Upper lobe of left lung (tissue), 6 donors: ENCODE measurements around the gene XRCC4. TPM values are rescaled to one million over a fixed set of nuclear protein-coding genes. Genes with fewer than 3 reads are reported as not detected.
A peak's percentile ranks its signal among the peaks of the same experiment; 100 is the strongest.

Source experiments
- ATAC-seq, 2 donors: fragments of 200-7000 bp; cut with Tn5 transposase; one replicate each; pipeline ENCODE4 v1.9.1; 2022; ENCODE audit warnings: mild to moderate bottlenecking in 2 of 2, moderate library complexity in 2 of 2; ENCODE audit not compliant: low FRiP score in 2 of 2
- DNase-seq, 2 donors: peaks; one replicate each; pipeline ENCODE4 v3.0.0-alpha.2; 2019 to 2020
- H3K27ac ChIP-seq, 4 donors: fragments of 200-600 bp; sonication (generic); one replicate each; pipeline ENCODE4 v1.5.1; 2016 to 2019
- H3K27me3 ChIP-seq, 4 donors: fragments of 200-600 bp; sonication (generic); one replicate each; pipeline ENCODE4 v1.5.1; 2017 to 2019
- H3K36me3 ChIP-seq, 4 donors: fragments of 200-600 bp; sonication (generic); one replicate each; pipeline ENCODE4 v1.5.1; 2016 to 2019
- H3K4me1 ChIP-seq, 4 donors: fragments of 200-600 bp; sonication (generic); one replicate each; pipeline ENCODE4 v1.5.1; 2018 to 2019
- H3K4me3 ChIP-seq, 4 donors: fragments of 200-600 bp; sonication (generic); one replicate each; pipeline ENCODE4 v1.5.1; 2017 to 2019; ENCODE audit warnings: mild to moderate bottlenecking in 2 of 4, moderate library complexity in 1 of 4
- H3K9me3 ChIP-seq, 4 donors: fragments of 200-600 bp; sonication (generic); one replicate each; pipeline ENCODE4 v1.5.1; 2018 to 2019
- EP300 ChIP-seq, 4 donors: sonication (generic); formaldehyde crosslinking; IDR thresholded peaks; one replicate each; pipeline ENCODE4 v1.5.1; 2017; ENCODE audit warnings: antibody characterized with exemption in 4 of 4, control low read depth in 2 of 4
- POLR2A ChIP-seq, 4 donors: fragments of 450-650 bp; IDR thresholded peaks; one replicate each; pipeline ENCODE4 v1.5.1; 2016 to 2017; ENCODE audit warnings: antibody characterized with exemption in 4 of 4, mild to moderate bottlenecking in 2 of 4
- POLR2AphosphoS5 ChIP-seq, 2 donors: sonication (generic); formaldehyde crosslinking; IDR thresholded peaks; one replicate each; pipeline ENCODE4 v1.5.1; 2017; ENCODE audit warnings: antibody characterized with exemption in 2 of 2
- WGBS, 2 donors: methylation state at CpG; one replicate each; pipeline ENCODE4 v1.1.5; 2017 to 2018; 5-methylcytosine and 5-hydroxymethylcytosine counted together
- total RNA-seq, 6 donors: library from RNA; depleted of rRNA in 4 of 6; stranded (reverse); fragments of >200 nt in 4 of 6; gene quantifications; one replicate each; pipeline versions ENCODE4 v1.1.0 to v1.2.1, GENCODE V29; 2016 to 2021
- TF ChIP-seq, protein P1 (sequence below), 6 experiments: fragments of 450-650 bp in 4 of 6; fragments of 200-600 bp in 2 of 6; sonication (generic) in 2 of 6; IDR thresholded peaks; one replicate each; pipeline ENCODE4 v1.5.1; 2016 to 2019; ENCODE audit warnings: antibody characterized with exemption in 6 of 6
- donor health status: DM: no; HTN: no; CAD: no; lungs with moderate emphysema.
- donor health status: DM: no; HTN: yes; CAD: no; lungs with severe emphysema.

The XRCC4 gene
- total RNA-seq, 6 donors from 2014 or later, result 4.4 to 11.8 (median 7.7) TPM

DNA sequence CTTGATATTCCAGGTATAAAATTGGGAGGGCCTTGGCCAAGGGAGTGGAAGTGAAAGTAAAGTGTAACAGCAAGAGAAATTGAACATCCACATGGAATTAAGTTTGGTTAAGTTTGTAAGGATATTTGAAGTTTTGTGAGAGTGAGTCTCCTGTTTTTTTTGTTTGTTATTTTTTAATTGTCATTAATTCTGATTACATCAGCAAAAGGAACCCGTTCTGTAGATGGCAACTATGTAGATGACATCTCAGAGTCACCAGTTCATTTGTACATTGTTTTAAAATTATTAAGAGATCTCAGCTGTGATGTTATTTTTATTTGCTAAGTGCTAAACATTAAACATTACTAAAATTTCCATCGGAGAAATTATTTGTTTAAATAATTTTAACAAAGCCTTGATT lies 65.2 kb downstream of the XRCC4 start:
- ATAC-seq (no peak), DNase-seq (no peak)
- H3K9me3 ChIP-seq, result no peaks in the 10 kb centered on the region
- 71 to 73% methylated on average over 2 of the region's 2 CpGs for WGBS, 2 donors
- no peak overlapping the region for H3K4me3 ChIP-seq
- H3K4me1 ChIP-seq, result no peaks in the 10 kb centered on the region
- TF ChIP-seq POLR2A (IDR thresholded peaks at IDR 0.05), result no peak
- no peak for TF ChIP-seq POLR2AphosphoS5 (IDR thresholded peaks at IDR 0.05)
- TF ChIP-seq EP300 (IDR thresholded peaks at IDR 0.05), result no peak
- TF ChIP-seq, protein P1, sequence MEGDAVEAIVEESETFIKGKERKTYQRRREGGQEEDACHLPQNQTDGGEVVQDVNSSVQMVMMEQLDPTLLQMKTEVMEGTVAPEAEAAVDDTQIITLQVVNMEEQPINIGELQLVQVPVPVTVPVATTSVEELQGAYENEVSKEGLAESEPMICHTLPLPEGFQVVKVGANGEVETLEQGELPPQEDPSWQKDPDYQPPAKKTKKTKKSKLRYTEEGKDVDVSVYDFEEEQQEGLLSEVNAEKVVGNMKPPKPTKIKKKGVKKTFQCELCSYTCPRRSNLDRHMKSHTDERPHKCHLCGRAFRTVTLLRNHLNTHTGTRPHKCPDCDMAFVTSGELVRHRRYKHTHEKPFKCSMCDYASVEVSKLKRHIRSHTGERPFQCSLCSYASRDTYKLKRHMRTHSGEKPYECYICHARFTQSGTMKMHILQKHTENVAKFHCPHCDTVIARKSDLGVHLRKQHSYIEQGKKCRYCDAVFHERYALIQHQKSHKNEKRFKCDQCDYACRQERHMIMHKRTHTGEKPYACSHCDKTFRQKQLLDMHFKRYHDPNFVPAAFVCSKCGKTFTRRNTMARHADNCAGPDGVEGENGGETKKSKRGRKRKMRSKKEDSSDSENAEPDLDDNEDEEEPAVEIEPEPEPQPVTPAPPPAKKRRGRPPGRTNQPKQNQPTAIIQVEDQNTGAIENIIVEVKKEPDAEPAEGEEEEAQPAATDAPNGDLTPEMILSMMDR (IDR thresholded peaks at IDR 0.05), result no peak
- H3K27ac ChIP-seq, result no peak overlapping the region
- no peaks in the 10 kb centered on the region for H3K27me3 ChIP-seq
- H3K36me3 ChIP-seq, result no peaks in the 10 kb centered on the region

DNA sequence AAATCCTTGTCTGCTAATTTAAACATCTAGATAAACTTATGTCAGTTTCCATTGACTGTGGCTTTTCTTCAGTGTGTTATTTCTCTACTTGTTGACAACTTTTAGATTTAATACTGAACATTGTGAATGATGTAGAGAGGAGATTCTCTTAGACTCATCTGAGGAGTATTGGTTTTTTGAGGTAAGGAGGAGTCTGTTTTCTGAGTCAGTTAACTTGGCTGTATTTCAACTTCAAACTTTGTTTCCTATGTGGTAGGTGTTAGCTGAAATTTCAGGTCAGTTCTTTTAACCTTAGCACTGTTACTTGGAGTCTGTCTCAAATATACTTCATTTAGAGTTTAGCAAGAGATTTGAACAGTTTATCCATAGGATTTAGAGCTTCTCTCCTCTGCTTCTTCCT lies 67.9 kb downstream of the XRCC4 start:
- ATAC-seq, result no peak

GRCh38 chr5:83145882-83146331 lies 68.6 kb downstream of the XRCC4 start:
- ATAC-seq, result peak in 1 of 2 donors; percentile 40
- TF ChIP-seq POLR2A (IDR thresholded peaks at IDR 0.05) (no peak), EP300 (IDR thresholded peaks at IDR 0.05) (no peak), POLR2AphosphoS5 (IDR thresholded peaks at IDR 0.05) (no peak)
- TF ChIP-seq, protein P1 (IDR thresholded peaks at IDR 0.05), result no peak
- H3K27me3 ChIP-seq, result no peaks in the 10 kb centered on the region
- no peak for DNase-seq
- H3K9me3 ChIP-seq, result no peaks in the 10 kb centered on the region
- no peak overlapping the region for H3K4me3 ChIP-seq
- H3K27ac ChIP-seq, result no peak overlapping the region
- no peaks in the 10 kb centered on the region for H3K4me1 ChIP-seq
- no peaks in the 10 kb centered on the region for H3K36me3 ChIP-seq

More for the DNA sequence above, 67.9 kb downstream of the XRCC4 start:
- DNase-seq, result no peak
- Histone ChIP-seq H3K4me1 (no peaks in the 10 kb centered on the region), H3K27me3 (no peaks in the 10 kb centered on the region), H3K36me3 (no peaks in the 10 kb centered on the region), H3K4me3 (no peak overlapping the region), H3K9me3 (no peaks in the 10 kb centered on the region), H3K27ac (no peak overlapping the region)
- TF ChIP-seq POLR2AphosphoS5 (IDR thresholded peaks at IDR 0.05) (no peak), POLR2A (IDR thresholded peaks at IDR 0.05) (no peak), EP300 (IDR thresholded peaks at IDR 0.05) (no peak)
- TF ChIP-seq, protein P1 (IDR thresholded peaks at IDR 0.05), result no peak

DNA sequence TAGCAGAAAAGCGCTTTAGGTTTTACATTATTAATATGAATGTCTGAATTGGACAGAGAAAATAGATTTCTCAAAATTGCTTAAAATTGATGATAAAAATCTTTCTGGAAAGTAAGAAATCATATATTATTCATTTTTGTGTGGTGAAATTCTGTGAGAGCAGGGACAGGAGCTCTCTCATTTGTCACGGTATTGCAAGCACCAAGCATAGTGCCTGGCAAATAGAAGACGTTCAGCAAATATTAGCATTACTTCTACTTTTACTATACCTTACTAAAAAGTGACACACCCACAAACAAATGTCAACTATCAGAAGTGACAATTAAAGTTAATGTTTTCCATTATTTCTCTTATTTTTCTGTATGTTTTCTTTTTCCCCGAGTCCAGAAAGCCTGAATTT lies 69.1 kb downstream of the XRCC4 start:
- Histone ChIP-seq H3K27ac (no peak overlapping the region), H3K4me3 (no peak overlapping the region), H3K9me3 (no peaks in the 10 kb centered on the region), H3K27me3 (no peaks in the 10 kb centered on the region), H3K36me3 (no peaks in the 10 kb centered on the region), H3K4me1 (no peaks in the 10 kb centered on the region)
- no peak for TF ChIP-seq POLR2AphosphoS5 (IDR thresholded peaks at IDR 0.05)
- TF ChIP-seq EP300 (IDR thresholded peaks at IDR 0.05), result no peak
- no peak for TF ChIP-seq POLR2A (IDR thresholded peaks at IDR 0.05)
- TF ChIP-seq, protein P1 (IDR thresholded peaks at IDR 0.05), result no peak
- ATAC-seq (no peak), DNase-seq (no peak)
- 84 to 89% methylated on average over 4 of the region's 4 CpGs for WGBS, 2 donors

DNA sequence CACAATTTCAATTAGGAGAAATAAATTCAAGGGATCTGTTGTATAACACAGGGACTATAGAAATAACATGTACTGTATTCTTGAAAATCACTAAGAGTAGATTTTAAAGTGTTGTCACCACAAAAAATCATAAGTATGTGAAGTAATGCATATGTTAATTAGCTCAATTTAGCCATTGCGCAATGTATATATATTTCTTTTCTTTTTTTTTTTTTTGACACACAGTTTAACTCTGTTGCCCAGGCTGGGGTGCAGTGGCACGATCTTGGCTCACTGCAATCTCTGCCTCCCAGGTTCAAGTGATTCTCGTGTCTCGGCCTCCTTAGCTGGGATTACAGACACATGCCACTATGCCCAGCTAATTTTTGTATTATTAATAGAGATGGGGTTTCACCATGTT lies 70.2 kb downstream of the XRCC4 start:
- no peak overlapping the region for H3K4me3 ChIP-seq
- H3K27ac ChIP-seq, result no peak overlapping the region
- H3K27me3 ChIP-seq, result no peaks in the 10 kb centered on the region
- ATAC-seq (no peak), DNase-seq (no peak)
- WGBS, 2 donors, result 95 to 98% methylated on average over 4 of the region's 4 CpGs
- no peaks in the 10 kb centered on the region for H3K4me1 ChIP-seq
- TF ChIP-seq EP300 (IDR thresholded peaks at IDR 0.05), result no peak
- no peaks in the 10 kb centered on the region for H3K36me3 ChIP-seq
- H3K9me3 ChIP-seq, result no peaks in the 10 kb centered on the region
